Spleen (tissue), 7 donors: ENCODE measurements around the gene KDM2B.

Experiments used
- CTCF ChIP-seq, 11 experiments: fragments of 200-600 bp in 7 of 11; fragments of 450-650 bp in 4 of 11; sonication (generic) in 4 of 11; IDR thresholded peaks in 8 of 11; conservative IDR thresholded peaks in 3 of 11; 1 replicate in 7 of 11; 2 replicates in 4 of 11; pipeline versions ENCODE4 v1.4.0 to v1.8.0; 2016 to 2021; ENCODE audit warnings: antibody characterized with exemption in 11 of 11, inconsistent platforms in 4 of 11, mild to moderate bottlenecking in 1 of 11
- POLR2A ChIP-seq, 3 donors: fragments of 450-650 bp; IDR thresholded peaks; one replicate each; pipeline ENCODE4 v1.5.1; 2017; ENCODE audit warnings: antibody characterized with exemption in 3 of 3, mild to moderate bottlenecking in 1 of 3
- donor health status: DM: no; HTN: no; CAD: no; lungs with moderate emphysema.
- donor health status: DM: no; HTN: no; CAD: no.
- donor health status: DM: no; HTN: no; CAD: no.

DNA sequence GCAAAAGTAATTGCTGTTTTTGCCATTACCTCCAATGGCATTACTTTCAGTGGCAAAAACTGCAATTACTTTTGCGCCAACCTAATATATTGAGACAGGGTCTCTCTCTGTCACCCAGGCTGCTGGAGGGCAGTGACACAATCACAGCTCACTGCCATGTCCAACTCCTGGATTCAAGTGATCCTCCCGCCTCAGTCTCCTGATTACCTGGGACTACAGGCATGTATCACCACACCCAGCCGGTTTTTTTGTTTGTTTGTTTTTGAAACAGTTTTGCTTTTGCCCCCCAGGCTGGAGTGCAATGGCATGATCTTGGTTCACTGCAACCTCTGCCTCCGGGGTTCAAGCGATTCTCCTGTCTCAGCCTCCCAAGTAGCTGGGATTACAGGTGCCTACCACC, 15.7 kb upstream of the KDM2B start:
- TF ChIP-seq CTCF (IDR thresholded peaks at IDR 0.05 in 8 of 11, conservative IDR thresholded peaks at IDR 0.05 in 3 of 11) (no peak), POLR2A (IDR thresholded peaks at IDR 0.05) (no peak)
